Medulla oblongata (tissue), 1 donor: ENCODE data around the gene ATP4A.

ENCODE experiments used
- DNase-seq: peaks from one replicate; pipeline ENCODE4 v3.0.0-alpha.2; 2015; ENCODE audit errors: extremely low spot score

The ATP4A gene

DNA sequence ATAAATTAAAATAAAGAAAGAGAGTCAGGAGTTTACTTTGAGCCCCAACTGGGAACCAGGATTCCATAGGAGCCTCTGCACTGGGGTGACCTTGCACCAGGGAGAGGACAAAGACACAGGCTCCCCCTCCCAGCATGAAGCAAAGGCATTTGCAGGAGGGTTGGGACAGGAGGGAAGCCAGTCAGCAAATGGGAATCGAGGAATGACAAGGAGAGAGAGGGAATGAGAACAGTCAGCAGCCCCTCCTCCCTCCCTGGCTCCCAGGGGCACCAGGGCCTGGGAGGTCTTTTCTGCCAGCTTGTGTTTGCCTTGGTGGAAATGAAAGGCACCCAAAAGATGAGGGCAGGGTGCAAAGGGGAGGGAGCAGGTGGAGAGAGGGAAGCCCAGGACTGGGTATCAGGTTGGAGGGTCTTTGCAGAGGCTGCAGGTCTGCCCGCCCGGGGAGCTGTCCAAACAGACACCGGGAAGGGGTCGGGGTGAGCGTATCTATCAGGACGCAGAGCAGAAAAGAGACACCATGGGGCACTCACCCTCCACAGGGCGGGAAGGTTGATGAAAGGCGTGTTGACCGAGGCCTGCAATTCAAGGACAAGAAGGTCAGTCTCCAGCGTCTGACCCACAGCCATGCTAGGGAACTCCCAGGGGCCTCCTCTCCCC is 39.1 kb downstream of the ATP4A start:
- DNase-seq: no peak

DNA sequence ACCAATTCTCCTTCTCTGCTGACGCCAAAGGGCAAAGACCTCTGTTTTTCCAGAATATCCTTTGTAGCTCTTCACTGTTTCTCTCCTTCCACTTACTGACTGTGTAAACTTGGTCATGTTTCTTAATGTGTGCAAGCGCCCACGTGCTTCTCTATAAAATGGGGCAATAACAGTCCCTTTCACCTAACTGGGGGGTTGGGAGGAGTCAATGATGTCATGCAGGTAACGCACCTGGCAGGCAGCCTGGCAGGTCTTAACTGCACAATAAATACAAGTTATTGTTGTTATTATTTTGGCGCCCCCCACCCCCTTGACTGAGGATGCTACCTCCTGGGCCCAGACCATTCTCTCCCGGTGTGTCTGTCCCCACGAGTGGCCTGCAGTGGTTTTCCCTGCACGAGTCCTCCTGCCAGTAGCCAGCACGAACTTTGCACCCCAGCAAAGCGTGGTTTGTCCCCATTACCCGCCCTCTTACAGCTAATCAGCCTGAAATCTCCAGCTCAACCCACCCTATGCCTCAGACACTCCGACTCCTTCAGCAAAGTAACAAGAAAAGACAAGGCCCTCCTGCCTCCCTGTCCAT is 40.6 kb downstream of the ATP4A start:
- DNase-seq: no peak

DNA sequence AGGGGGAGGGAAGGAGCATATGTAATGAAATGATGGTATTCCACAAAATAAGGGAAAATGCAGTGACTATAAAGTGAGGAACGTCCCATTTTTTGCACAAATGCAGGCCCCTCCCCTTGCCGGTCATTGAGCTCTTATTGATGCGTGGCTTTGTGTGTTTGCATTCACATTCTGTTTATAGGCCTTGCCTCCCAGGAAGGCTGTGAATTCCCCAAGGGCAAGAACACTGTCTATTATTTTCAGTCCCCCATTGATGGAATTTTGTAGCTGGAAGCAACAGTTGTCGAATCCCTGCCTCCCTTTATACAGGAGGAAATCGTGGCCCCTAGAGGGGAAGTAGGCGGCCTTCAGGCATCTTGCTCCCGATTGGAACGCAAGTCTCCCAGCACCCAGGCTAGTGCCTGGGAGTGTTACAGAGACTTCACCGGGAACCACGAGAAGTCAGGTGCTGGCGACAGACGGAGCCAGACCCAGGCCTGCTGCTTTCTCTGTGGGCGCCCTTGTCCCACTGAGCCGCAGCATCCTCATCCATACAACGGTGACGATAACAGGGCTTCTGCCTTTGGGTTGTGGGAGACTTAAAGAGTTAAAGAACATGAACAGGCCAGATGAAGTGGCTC is 42.2 kb downstream of the ATP4A start:
- no peak for DNase-seq

DNA sequence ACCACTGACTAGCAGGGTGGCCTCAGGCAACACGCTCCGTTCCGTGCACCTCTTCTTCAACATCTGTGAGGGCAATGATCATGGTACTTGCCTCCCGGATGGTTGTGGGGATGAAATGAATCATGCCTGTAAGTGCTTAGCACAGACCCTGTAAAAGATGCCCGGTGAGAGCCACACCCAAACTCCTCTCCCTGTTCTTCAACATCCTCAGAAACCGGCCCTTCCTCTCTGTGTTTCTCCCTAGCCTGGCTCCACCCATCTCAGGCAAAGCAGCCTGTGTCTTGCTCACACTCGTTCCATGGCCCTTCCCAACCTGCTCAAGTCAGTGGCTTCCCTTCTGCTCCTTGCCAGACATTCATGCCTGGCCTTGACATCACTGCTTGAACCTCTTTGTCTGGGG is 44.2 kb downstream of the ATP4A start:
- DNase-seq: no peak

DNA sequence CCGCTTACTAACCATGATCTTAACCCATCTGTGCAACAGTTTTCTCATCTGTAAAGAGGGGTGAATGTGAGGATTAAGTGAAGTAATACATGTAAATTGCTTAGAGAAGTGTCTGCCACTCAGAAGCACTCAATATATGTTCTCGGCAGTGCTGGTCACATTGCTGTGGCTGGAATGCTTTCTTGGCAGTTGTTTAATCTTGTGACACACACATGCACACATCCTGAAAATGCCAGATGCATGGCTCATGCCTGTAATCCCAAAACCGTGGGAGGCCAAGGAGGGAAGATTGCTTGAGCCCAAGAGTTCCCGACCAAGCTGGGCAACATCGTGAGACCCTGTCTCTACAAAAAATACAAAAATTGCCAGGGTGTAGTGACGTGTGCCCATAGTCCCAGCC is 45.1 kb downstream of the ATP4A start:
- DNase-seq: no peak

DNA sequence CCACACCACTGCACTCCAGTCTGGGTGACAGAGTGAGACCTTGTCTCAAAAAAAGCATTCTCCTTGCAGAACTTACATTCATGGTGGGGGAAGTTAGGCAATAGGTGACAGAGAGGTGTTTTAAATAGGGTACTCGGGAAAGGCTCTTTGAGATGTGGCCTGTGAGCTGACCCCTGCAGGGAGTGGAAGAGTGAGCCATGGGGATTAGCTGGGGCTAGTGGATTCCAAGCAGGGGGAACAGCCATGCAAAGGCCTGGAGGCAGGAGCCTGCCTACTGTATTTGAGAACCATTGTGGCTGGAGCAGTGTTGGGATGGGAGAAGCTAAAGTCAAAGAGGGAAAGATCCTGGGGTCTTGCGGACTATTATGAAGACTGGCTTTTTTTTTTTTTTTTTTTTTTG is 46.1 kb downstream of the ATP4A start:
- no peak for DNase-seq

DNA sequence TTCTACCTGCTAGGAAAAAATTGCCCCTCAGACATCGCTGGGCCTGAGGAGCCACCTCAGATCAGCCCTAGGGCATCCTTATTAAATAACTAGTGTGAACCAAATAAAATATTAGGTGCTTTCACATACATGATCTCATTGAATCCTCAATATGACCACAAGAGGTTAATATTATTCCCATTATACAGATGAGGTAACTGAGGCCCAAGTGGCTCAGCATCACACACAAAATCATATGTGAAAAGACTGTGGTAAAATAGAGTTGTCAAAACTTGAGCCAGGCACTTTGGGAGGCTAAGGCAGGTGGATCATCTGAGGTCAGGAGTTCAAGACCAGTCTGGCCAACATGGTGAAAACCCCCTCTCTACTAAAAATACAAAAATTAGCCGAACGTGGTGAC is 47.1 kb downstream of the ATP4A start:
- DNase-seq: no peak

DNA sequence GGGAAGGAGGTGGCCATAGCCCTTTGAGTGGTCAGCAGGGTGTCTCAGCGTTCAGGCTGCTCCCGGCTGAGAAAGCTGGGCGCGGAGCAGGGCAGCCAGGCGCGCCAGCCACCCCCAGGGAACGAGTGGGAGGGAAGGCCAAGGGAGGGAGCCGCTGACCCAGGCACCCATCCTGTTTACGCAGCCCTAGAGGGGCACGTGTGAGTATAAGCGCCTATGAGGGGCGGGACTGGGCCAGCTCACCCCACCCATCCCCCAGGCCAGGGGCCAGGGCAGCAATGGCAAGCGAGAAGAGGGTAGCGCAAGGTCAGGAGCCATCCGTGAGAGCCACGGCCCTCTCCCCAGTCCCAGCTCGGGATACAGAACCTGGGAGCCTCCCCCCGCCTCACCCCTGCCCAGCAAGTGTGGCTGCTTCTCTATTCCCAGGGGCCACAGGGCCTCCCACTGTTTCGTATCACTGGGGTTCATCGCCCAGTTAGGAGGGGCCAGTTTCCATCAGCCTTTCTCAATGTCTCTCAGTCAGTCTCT is 49.1 kb downstream of the ATP4A start:
- DNase-seq: no peak

DNA sequence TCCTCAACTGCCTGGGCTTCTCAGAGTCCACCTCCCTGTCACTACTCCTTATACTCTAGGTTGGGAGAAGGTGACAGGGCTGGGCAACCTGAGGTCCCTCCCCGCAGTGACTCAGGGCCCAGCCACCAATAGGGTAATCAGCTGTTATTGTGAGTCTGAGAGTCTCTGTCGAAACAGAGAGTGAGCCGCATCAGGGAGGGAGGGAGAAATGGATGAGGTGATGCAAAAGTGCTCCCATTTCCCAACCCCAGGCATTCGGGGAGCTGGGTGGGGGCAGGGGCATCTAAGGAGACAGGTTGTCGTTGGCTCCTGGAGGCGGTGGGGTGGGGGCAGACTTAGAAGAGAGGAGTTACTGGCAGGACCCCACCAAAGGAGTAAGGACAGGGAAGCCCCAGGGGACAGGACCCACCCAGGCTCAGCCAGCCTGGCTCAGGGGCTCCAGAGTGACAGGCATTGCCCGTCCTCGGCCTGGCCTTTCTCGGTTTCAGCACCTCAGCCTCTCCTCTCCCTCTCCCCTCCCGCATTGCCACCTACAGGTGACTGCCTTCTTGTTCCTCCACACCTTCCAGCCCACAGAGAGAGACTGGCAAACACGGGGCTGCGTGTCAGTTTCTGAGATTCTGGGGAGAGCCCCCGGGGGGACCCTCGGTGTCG is 49.7 kb downstream of the ATP4A start, which contains the start of gene DMKN:
TSS of gene DMKN (minus strand) at position 22 of the 654 bp plus-strand sequence. CDS start 174 bp downstream, outside the sequence.
- DNase-seq: no peak

DNA sequence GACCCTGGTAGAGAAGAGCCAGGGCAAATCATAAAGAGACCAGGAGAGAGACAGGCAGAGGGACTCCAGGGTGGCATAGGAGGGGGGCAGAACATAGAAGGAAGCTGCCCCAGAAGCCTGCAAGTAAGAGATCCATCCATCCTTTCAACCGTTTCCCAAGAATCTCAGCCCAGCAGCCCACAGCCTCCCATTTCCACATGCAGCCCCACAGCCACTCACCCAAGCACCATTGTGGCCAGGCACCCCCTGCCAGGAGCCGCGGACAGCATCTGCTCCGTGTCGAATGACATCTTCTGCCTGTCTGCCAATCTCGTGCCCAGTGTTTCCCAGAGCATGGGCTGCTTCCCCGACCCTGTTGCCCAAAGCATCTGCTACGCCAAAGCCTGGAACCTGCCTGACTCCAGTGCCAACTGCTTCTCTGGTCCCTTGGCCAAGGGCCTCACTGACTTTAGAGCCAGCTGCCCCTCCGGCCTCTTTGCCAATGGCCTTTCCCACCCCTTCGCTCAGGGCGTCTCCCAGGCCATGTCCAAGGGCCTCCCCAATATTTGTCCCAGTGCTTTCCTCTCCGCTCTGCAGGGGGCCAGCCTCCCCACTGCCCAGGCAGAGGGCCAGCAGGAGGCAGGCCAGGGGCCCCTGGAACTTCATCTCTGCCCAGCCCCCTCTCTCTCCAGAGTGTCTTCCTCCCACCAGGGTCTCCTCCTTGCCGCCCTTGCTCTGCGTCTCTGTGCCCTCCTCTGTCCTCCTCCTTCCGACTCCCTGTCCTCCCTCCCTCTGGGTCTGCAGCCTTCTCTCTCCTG is 50.4 kb downstream of the ATP4A start:
- DNase-seq: no peak

DNA sequence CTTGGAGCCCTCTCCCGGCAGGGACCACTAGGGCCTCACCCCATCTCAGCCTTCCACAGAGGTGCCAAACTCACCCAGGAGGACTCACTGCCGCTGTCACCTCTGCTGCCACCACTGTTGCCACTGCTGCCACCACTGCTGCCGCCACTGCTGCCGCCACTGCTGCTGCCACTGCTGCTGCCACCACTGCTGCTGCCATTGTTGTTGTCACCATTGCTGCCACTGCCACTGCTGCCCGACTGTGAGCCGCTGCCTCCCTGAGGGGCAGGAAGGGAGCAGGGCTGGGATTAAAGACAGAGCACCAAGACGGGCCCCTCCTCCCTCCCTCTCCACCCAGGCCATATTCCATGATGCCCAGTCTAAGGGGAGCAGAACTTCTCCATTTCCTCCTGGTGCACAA is 52.1 kb downstream of the ATP4A start:
- no peak for DNase-seq

DNA sequence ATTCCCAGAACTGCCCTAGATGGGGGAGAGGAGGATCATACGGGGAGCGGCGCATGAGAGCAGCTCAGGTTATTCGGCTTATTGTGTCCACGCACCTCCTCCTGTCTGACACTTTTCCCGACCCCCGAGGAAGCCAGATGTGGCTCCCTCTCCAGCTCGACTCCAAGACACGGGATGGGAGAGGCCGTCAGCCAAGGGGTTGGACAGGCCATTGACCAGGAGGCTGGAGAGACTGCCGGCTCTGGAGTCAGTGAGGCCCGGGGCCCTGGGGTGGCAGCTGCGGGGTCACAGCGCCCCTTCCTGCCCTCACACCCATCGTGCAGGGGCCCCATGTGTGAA is 52.9 kb downstream of the ATP4A start:
- no peak for DNase-seq

DNA sequence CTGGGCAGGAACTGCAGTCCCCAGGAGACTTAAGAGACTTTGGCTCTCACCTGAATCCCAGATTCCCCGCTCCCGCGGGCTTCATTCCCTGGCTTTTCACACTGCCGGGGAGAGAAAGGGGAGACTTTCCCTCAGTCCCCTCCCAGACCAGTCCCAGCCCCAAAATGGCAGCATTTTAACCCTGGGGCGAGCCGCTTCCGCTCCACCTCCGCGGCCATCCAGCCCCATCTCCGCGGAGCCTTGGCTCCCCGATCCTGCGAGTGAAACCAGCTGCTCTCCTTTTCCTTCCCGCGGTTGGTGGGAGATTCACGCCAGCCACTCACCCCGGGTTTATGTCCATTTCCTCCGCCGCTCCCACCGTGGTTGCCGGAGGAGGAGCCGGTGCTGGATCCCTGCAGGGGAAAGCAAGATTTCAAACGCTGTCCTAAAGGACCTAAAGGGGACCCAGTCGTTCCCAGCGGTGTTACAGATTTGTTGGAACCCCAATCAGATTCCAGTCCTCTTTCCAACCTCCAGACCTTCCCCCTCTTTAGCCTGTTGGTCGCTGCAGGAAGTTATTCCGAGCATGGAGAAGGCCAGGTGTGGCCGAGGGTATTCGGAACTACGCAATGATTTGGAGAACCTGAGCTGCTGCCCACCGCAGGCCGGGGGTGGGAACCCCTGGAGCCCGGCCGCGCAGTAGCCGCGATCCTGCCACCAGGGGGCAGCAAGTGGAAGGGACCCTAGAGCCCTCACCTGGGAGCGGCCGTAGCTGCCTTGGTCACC is 53.4 kb downstream of the ATP4A start:
- peak; percentile 61 for DNase-seq

DNA sequence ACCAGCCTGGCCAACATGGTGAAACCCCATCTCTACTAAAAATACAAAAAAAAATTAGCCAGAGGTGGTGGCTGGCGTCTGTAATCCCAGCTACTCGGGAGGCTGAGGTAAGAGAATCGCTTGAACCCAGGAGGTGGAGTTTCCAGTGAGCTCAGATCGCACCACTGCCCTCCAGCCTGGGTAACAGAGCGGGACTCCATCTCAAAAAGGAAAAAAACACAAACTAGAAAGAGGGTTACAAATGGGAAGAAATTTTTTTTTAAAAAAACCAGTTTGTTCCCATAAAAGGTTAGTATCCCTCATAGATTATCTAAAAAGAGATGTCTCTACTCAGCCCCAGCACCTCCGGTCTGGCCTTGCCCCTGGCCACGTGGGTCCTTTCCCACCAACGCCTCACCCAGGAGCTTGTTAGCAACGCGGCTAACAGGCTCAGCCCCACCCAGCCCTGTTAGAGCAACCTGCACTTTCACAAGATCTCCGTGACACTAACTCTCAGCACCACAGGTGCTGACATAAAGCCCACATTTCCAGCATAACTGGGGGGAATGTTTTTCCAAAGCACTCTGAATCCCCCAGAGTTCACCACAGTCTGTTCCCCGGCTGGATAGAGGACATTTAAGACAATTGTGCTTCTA is 54.3 kb downstream of the ATP4A start:
- no peak for DNase-seq

DNA sequence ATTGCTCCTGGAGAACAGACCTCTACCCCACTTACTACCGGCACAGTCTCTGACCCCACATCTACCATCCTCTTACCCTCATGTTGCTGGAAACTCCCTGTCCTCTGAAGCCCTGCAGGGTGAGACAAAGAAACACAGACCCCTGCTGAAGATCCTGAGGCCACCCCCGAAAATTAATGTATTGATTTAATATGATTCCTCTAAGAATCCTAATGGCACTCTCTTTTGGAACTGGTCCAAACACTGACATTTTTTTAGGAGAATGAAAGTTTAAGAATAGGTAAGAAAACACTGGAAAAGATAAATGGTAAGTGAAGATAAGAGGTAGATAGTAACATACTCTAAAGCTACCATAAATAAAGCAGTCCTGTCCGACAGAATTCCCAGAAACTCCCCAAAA is 55.3 kb downstream of the ATP4A start:
- DNase-seq: no peak

DNA sequence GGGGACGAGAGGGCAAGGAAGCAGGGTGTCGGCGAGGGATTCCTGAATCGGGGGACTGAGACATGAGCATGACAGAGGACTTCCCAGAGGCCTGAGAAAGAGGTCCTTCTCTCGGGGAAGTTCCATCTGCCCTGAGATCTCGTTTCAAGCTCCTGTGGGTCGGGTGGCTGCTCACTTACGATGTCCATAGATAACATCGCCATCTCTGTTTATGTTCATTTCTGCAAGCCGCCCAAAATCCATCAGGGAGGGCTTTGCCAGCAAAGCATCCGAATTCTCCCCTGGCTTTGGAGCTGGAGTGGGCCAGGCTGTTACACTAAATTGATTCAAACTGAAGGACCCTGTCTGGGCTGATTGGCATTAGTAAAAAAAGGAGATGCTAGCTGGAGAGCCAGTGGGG is 55.9 kb downstream of the ATP4A start:
- DNase-seq: no peak

DNA sequence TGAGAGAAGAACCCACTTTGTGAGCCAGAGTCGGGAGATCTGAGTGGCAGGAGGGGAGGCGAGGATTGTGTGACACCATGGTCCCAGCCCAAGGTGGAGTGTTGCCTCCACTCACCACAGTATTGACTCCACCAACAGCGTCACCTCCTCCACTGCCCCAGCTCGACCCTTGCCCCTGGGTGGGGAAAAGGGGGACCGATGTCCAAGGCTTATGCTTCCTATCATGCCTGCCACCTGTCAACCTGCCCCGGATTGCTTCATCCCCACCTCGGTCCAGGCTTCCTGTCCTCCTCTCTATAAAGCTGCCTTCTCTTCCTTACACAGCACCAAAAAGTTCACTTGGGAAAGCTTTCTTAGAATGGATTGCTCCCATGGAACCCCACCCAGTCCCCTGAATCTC is 57.4 kb downstream of the ATP4A start:
- DNase-seq: no peak

DNA sequence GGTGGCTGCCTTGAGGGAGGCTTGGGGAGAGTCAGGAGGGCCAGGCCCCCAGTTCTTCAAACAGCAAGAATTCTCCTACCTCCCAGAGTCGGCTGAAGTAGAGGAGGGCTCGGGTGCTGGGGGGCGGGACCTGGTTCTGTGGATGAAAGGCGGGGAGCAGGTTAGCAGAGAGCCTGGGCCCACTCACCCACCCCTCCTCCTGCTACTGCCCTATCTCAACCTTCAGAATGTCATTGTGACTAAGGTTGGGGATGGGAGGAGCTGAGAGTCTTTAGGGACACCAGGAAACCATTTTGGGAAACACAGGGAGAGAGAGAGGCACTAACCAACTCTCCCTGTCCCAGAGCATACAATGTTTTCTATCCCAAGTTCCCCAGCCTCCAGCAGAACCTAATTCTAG is 60.7 kb downstream of the ATP4A start:
- no peak for DNase-seq

DNA sequence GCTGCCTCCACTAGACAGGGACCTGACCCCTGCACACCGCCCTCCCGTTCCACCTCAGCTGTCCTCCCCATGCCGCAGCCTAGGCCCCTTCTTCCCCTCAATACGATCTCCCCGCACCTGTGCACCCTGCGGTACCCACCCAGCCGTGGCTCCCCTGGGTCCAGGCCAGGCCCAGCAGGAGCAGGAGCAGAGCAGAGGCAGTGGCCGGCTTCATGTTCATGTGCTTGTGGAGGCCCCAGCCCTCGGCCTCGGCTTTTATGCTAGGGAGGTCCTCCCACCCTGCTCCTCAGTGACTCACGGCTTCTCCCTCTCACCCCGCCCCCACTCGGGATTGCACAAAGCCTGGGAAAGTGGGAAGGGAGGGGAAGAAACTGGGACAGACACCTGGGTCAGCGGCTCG is 61.8 kb downstream of the ATP4A start:
- DNase-seq: no peak

DNA sequence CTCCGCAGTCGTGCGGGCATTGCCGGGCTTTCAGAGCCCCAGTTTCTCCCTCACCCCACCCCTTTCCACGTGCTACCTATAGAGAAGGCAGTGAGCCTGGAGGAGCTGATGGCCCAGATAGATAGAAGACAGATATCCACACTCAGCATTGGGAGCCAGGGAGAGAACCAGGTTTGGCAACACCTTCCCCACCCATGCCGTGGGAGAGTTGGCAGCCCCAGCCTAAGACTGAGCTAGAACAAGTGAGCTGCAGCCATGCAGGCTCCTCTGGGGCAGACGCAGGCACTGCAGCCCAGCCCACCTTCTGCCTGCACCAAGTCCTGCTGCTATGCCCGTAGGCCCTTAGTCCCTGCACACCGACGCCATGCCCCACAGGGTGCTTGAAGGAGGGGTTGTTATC is 62.8 kb downstream of the ATP4A start:
- DNase-seq: no peak
